ENCODE results near the gene DOK4.

Gene DOK4

DNA sequence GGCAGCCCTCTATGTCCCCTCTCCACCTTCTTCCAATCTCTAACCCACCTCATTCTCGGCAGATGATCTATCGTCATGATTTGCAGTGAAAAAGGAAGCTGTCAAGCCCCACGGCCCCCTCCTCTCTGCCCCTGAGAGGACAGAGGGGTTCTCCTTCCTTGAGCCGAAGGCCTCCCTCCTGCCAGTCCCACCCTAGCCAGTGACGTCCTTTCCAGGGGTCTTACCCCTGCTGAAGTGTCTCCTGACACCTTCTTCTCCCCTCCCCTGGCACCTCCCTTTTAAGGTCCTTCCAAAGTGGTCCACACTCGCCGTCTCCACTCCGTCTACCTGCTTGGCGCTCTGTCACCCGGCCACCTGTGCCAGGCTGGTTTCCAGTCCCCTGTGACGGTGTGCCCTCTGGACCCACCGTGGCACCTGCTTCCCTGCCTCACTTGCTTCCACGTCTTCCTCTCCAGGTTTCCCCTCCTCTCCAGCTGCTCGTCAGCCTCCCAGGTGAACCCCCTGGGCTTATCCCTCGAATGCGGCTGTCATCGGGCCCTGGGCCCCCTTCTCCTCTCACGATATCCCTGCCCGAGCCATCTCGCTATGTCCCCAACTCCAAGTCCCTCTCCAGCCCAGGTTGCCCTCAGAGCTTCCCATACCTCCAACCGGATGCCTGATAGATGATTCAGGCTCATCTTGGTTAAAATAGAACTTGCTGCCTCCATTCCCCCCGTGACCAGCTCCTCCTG is 44.4 kb upstream of the DOK4 start:
- peaks cover 3 to 47% (median 30%) of the 10 kb centered on the region in 5 donors for H3K4me1 ChIP-seq (ENCODE audit: control insufficient read depth in 5 of 5, insufficient read depth in 5 of 5, low read length in 5 of 5)
- no peaks in the 10 kb centered on the region for H3K9me3 ChIP-seq (ENCODE audit: control insufficient read depth in 5 of 5, low read length in 5 of 5)
- H3K36me3 ChIP-seq (ENCODE audit: control insufficient read depth in 5 of 5, insufficient read depth in 5 of 5, low read length in 5 of 5): peaks cover 0 to 7% (median 0%) of the 10 kb centered on the region in 5 donors
- no peak overlapping the region for H3K4me3 ChIP-seq (ENCODE audit: low read depth in 1 of 5, low read length in 5 of 5)
- peak overlapping the region in 1 of 5 donors; percentile 48 for H3K9ac ChIP-seq (ENCODE audit: low read length in 5 of 5)
- H3K27ac ChIP-seq (ENCODE audit: low read depth, low read length): no peak overlapping the region
- H3K27me3 ChIP-seq (ENCODE audit: control insufficient read depth in 5 of 5, insufficient read depth in 4 of 5, low read length in 5 of 5): no peaks in the 10 kb centered on the region

DNA sequence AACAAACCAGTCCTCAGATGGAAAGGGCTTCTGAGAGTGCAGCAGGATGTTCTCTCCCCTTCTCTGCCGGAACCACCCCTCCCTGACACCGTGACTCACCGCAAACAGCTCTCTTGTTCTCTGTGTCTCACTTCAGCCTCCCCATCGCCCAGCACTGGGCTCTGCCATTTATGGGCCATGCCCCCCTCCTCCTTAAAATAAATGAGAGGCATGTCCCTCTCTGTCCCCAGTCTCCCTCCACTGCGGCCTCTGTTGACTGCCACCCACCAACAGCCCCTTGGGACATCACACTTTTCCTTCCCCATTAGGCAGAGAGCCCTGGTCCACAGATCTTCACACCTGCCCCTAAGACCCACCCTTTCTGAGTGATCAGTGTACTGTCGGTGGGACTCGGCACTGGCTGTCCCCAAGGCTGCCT is 43.8 kb upstream of the DOK4 start:
- peaks cover 3 to 41% (median 24%) of the 10 kb centered on the region in 5 donors for H3K4me1 ChIP-seq (ENCODE audit: control insufficient read depth in 5 of 5, insufficient read depth in 5 of 5, low read length in 5 of 5)
- no peak overlapping the region for H3K27ac ChIP-seq (ENCODE audit: low read depth, low read length)
- no peaks in the 10 kb centered on the region for H3K9me3 ChIP-seq (ENCODE audit: control insufficient read depth in 5 of 5, low read length in 5 of 5)
- peak overlapping the region in 1 of 5 donors; percentile 48 for H3K9ac ChIP-seq (ENCODE audit: low read length in 5 of 5)
- H3K36me3 ChIP-seq (ENCODE audit: control insufficient read depth in 5 of 5, insufficient read depth in 5 of 5, low read length in 5 of 5): peaks cover 0 to 7% (median 0%) of the 10 kb centered on the region in 5 donors
- H3K4me3 ChIP-seq (ENCODE audit: low read depth in 1 of 5, low read length in 5 of 5): no peak overlapping the region
- no peaks in the 10 kb centered on the region for H3K27me3 ChIP-seq (ENCODE audit: control insufficient read depth in 5 of 5, insufficient read depth in 4 of 5, low read length in 5 of 5)

- Histone ChIP-seq H3K4me1 (ENCODE audit: control insufficient read depth in 5 of 5, insufficient read depth in 5 of 5, low read length in 5 of 5) (peaks cover 3 to 39% (median 24%) of the 10 kb centered on the region in 5 donors), H3K9me3 (ENCODE audit: control insufficient read depth in 5 of 5, low read length in 5 of 5) (no peaks in the 10 kb centered on the region), H3K4me3 (ENCODE audit: low read depth in 1 of 5, low read length in 5 of 5) (no peak overlapping the region), H3K27ac (ENCODE audit: low read depth, low read length) (no peak overlapping the region), H3K36me3 (ENCODE audit: control insufficient read depth in 5 of 5, insufficient read depth in 5 of 5, low read length in 5 of 5) (peaks cover 0 to 7% (median 0%) of the 10 kb centered on the region in 5 donors), H3K9ac (ENCODE audit: low read length in 5 of 5) (no peak overlapping the region), H3K27me3 (ENCODE audit: control insufficient read depth in 5 of 5, insufficient read depth in 4 of 5, low read length in 5 of 5) (no peaks in the 10 kb centered on the region)
These were observed 43.3 kb upstream of the DOK4 start for GRCh38 chr16:57529391-57530103.

DNA sequence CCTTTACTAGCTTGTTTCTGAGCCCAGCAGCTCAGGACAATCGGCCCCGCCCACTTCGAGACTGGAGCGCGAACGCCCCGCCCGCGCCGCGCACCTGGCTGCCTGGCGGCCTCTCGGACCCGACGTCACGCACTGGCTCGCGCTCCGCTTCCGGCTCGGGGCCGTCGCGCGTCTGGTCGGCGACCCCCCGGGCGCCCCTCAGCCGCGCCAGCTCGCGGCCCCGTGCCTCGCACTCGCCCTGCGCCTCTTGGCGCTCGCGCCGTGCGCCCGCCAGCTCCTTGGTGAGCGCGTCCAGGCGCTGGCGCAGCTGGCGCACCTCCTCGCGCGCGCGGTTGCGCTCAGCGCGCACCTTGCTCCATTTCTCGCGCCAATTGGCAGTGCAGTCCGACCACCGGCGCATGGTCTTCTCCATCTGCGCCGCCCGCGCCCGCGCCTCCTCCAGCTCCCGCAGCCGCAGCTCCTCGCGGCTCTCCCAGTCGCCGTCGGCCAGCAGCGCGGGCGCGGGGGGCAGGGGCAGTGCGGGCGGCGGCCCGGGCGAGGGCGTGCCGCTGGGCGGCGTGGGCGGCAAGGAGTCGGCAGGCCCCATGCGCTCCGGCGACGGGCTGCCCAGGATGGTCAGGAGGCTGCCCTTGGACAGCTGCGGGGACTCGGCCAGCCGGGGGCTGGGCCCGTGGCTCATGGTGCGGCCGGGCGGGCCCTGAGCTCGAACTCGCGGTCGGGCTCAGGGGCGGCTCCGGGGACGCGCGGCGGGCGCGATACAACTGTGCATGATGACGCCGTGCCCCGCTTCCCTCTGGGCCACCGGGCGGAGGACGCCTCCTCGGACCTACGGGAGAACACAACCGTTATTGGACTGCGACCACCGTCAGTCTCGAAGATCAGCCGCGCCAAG is 42.5 kb upstream of the DOK4 start:
- H3K27me3 ChIP-seq (ENCODE audit: control insufficient read depth in 5 of 5, insufficient read depth in 4 of 5, low read length in 5 of 5): no peaks in the 10 kb centered on the region
- peaks cover 3 to 33% (median 18%) of the 10 kb centered on the region in 5 donors for H3K4me1 ChIP-seq (ENCODE audit: control insufficient read depth in 5 of 5, insufficient read depth in 5 of 5, low read length in 5 of 5)
- peaks cover 0 to 7% (median 0%) of the 10 kb centered on the region in 5 donors for H3K36me3 ChIP-seq (ENCODE audit: control insufficient read depth in 5 of 5, insufficient read depth in 5 of 5, low read length in 5 of 5)
- H3K9ac ChIP-seq (ENCODE audit: low read length in 5 of 5): no peak overlapping the region
- H3K9me3 ChIP-seq (ENCODE audit: control insufficient read depth in 5 of 5, low read length in 5 of 5): no peaks in the 10 kb centered on the region
- H3K27ac ChIP-seq (ENCODE audit: low read depth, low read length): no peak overlapping the region
- no peak overlapping the region for H3K4me3 ChIP-seq (ENCODE audit: low read depth in 1 of 5, low read length in 5 of 5)

- peaks cover 0 to 7% (median 0%) of the 10 kb centered on the region in 5 donors for H3K36me3 ChIP-seq (ENCODE audit: control insufficient read depth in 5 of 5, insufficient read depth in 5 of 5, low read length in 5 of 5)
- no peaks in the 10 kb centered on the region for H3K9me3 ChIP-seq (ENCODE audit: control insufficient read depth in 5 of 5, low read length in 5 of 5)
- H3K27me3 ChIP-seq (ENCODE audit: control insufficient read depth in 5 of 5, insufficient read depth in 4 of 5, low read length in 5 of 5): no peaks in the 10 kb centered on the region
- H3K4me1 ChIP-seq (ENCODE audit: control insufficient read depth in 5 of 5, insufficient read depth in 5 of 5, low read length in 5 of 5): peaks cover 0 to 25% (median 9%) of the 10 kb centered on the region in 5 donors
- no peak overlapping the region for H3K4me3 ChIP-seq (ENCODE audit: low read depth in 1 of 5, low read length in 5 of 5)
- no peak overlapping the region for H3K9ac ChIP-seq (ENCODE audit: low read length in 5 of 5)
- no peak overlapping the region for H3K27ac ChIP-seq (ENCODE audit: low read depth, low read length)
These were observed 41.5 kb upstream of the DOK4 start for GRCh38 chr16:57527610-57528360.

DNA sequence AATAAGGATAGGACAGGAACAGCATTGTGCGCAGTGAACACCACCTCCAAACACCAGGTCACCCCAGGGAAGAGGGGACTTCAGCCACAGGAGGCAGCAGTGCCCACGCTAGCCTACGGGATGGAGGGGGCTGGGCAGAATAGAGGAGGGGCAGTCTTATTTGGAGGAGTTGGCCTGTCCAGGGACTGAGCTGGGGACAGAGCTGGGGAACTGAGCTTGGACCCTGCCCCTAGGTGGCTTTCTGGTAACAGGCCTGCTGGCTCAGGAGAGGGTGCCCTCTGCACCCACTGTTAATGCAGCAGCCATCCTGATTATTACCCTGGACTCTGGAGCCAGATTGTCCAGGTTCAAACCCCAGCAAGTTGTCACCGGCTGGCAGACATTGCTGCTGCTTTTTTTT is 40.7 kb upstream of the DOK4 start:
- Histone ChIP-seq H3K9me3 (ENCODE audit: control insufficient read depth in 5 of 5, low read length in 5 of 5) (no peaks in the 10 kb centered on the region), H3K27me3 (ENCODE audit: control insufficient read depth in 5 of 5, insufficient read depth in 4 of 5, low read length in 5 of 5) (no peaks in the 10 kb centered on the region), H3K9ac (ENCODE audit: low read length in 5 of 5) (no peak overlapping the region), H3K27ac (ENCODE audit: low read depth, low read length) (no peak overlapping the region), H3K4me3 (ENCODE audit: low read depth in 1 of 5, low read length in 5 of 5) (no peak overlapping the region), H3K36me3 (ENCODE audit: control insufficient read depth in 5 of 5, insufficient read depth in 5 of 5, low read length in 5 of 5) (peaks cover 0 to 7% (median 0%) of the 10 kb centered on the region in 5 donors), H3K4me1 (ENCODE audit: control insufficient read depth in 5 of 5, insufficient read depth in 5 of 5, low read length in 5 of 5) (peaks cover 0 to 18% (median 4%) of the 10 kb centered on the region in 5 donors)

- H3K27me3 ChIP-seq (ENCODE audit: control insufficient read depth in 5 of 5, insufficient read depth in 4 of 5, low read length in 5 of 5): no peaks in the 10 kb centered on the region
- H3K9me3 ChIP-seq (ENCODE audit: control insufficient read depth in 5 of 5, low read length in 5 of 5): no peaks in the 10 kb centered on the region
- peaks cover 0 to 7% (median 0%) of the 10 kb centered on the region in 5 donors for H3K36me3 ChIP-seq (ENCODE audit: control insufficient read depth in 5 of 5, insufficient read depth in 5 of 5, low read length in 5 of 5)
- no peak overlapping the region for H3K9ac ChIP-seq (ENCODE audit: low read length in 5 of 5)
- no peak overlapping the region for H3K4me3 ChIP-seq (ENCODE audit: low read depth in 1 of 5, low read length in 5 of 5)
- H3K4me1 ChIP-seq (ENCODE audit: control insufficient read depth in 5 of 5, insufficient read depth in 5 of 5, low read length in 5 of 5): peaks cover 0 to 18% (median 4%) of the 10 kb centered on the region in 5 donors
- H3K27ac ChIP-seq (ENCODE audit: low read depth, low read length): no peak overlapping the region
These were observed 40.2 kb upstream of the DOK4 start for GRCh38 chr16:57526498-57526897.

DNA sequence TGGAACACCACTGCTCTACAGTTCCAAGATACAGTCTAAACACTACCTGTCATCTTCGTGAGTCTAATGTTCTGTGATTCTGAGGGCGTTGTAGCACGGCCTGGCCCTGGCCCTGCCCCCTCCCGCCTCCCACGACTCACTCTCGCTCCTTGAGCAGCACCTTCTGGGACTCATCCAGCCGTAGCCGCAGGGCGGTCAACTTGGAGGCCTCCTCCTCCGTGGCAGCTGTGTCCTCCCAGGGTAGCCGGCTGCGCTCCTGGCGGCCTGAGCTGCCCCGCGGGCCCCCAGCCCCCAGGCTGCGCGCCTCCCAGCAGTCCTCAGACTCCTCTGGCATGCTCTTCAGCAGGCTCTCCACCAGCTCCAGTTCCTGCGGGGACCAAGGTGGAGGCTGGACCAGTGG is 39.5 kb upstream of the DOK4 start:
- Histone ChIP-seq H3K36me3 (ENCODE audit: control insufficient read depth in 5 of 5, insufficient read depth in 5 of 5, low read length in 5 of 5) (peaks cover 0 to 9% (median 0%) of the 10 kb centered on the region in 5 donors), H3K4me1 (ENCODE audit: control insufficient read depth in 5 of 5, insufficient read depth in 5 of 5, low read length in 5 of 5) (peaks cover 0 to 15% (median 4%) of the 10 kb centered on the region in 5 donors), H3K27me3 (ENCODE audit: control insufficient read depth in 5 of 5, insufficient read depth in 4 of 5, low read length in 5 of 5) (no peaks in the 10 kb centered on the region), H3K9ac (ENCODE audit: low read length in 5 of 5) (no peak overlapping the region), H3K4me3 (ENCODE audit: low read depth in 1 of 5, low read length in 5 of 5) (no peak overlapping the region), H3K9me3 (ENCODE audit: control insufficient read depth in 5 of 5, low read length in 5 of 5) (no peaks in the 10 kb centered on the region), H3K27ac (ENCODE audit: low read depth, low read length) (no peak overlapping the region)

DNA sequence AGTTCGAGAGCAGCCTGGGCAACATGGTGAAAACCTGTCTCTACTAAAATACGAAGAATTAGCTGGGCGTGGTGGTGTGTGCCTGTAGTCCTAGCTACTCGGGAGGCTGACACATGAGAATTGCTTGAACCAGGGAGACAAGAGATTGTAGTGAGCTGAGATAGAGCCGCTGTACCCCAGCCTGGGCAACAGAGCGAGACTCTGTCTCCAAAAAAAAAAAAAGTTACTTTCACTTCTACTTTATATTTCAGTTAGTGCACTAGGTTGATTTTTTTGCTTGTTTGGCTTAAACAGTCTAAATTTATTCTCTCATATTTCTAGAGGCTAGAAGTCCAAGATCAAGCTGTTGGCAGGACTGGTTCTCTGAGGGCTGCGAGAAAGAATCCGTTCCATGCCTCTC is 36.7 kb upstream of the DOK4 start:
- H3K27me3 ChIP-seq (ENCODE audit: control insufficient read depth in 5 of 5, insufficient read depth in 4 of 5, low read length in 5 of 5): no peaks in the 10 kb centered on the region
- H3K27ac ChIP-seq (ENCODE audit: low read depth, low read length): no peak overlapping the region
- H3K36me3 ChIP-seq (ENCODE audit: control insufficient read depth in 5 of 5, insufficient read depth in 5 of 5, low read length in 5 of 5): peaks cover 0 to 14% (median 4%) of the 10 kb centered on the region in 5 donors
- H3K4me1 ChIP-seq (ENCODE audit: control insufficient read depth in 5 of 5, insufficient read depth in 5 of 5, low read length in 5 of 5): peaks cover 2 to 13% (median 4%) of the 10 kb centered on the region in 5 donors
- H3K4me3 ChIP-seq (ENCODE audit: low read depth in 1 of 5, low read length in 5 of 5): no peak overlapping the region
- H3K9ac ChIP-seq (ENCODE audit: low read length in 5 of 5): no peak overlapping the region
- no peaks in the 10 kb centered on the region for H3K9me3 ChIP-seq (ENCODE audit: control insufficient read depth in 5 of 5, low read length in 5 of 5)

Measured in subcutaneous abdominal adipose tissue (tissue), 5 donors.